SK-N-SH (cell line): ENCODE measurements around the gene ACSM5. TPM values are rescaled to one million over a fixed set of nuclear protein-coding genes. Genes with fewer than 3 reads are reported as not detected.

ENCODE experiments used
- CTCF ChIA-PET: fragments of 300-600, 350-600 bp; formaldehyde crosslinking; extraction: SDS; loops from one replicate; lab custom pipeline; 2021; lab: Yijun Ruan, JAX
- POLR2A ChIA-PET: fragments of 350-600 bp; sonication (Branson Sonifier 250); formaldehyde crosslinking; extraction: SDS; loops from one replicate; lab custom pipeline; 2020; ENCODE audit warnings: antibody characterized with exemption, inconsistent platforms; lab: Yijun Ruan, JAX
- DNase-seq: peaks from one replicate; pipeline ENCODE4 v3.0.0; 2012
- H2AFZ ChIP-seq: fragments of 200-600 bp; sonication (generic); 2 replicates; pipeline ENCODE4 v1.8.1; 2016; ENCODE audit warnings: antibody characterized with exemption, mild to moderate bottlenecking, low read depth
- H3F3A ChIP-seq: fragments of 200-600 bp; sonication (generic); replicated peaks from 2 replicates; pipeline ENCODE3; 2016; ENCODE audit warnings: antibody characterized with exemption, mild to moderate bottlenecking; ENCODE audit not compliant: insufficient read depth
- H3K27ac ChIP-seq, 2 experiments: fragments of 200-500 bp in 1 of 2; fragments of 200-600 bp in 1 of 2; sonication (Bioruptor generic) in 1 of 2; sonication (generic), shearing (Covaris generic) in 1 of 2; 2 replicates each; pipeline versions ENCODE4 v1.5.1 to v1.6.1; 2014 to 2016; ENCODE audit warnings: low read depth in 2 of 2, inconsistent platforms in 1 of 2, low read length in 1 of 2, mild to moderate bottlenecking in 1 of 2, mixed read lengths in 1 of 2
- H3K27me3 ChIP-seq: fragments of 200-600 bp; sonication (generic), shearing (Covaris generic); 2 replicates; pipeline ENCODE4 v1.6.1; 2016; ENCODE audit warnings: mixed run types; ENCODE audit not compliant: insufficient read depth
- H3K36me3 ChIP-seq, 2 experiments: fragments of 200-500 bp in 1 of 2; fragments of 200-600 bp in 1 of 2; sonication (Bioruptor generic) in 1 of 2; sonication (generic) in 1 of 2; replicated peaks in 1 of 2; 2 replicates each; pipeline versions ENCODE3 to v1.5.1; 2014 to 2016; ENCODE audit warnings: low read length in 1 of 2, mild to moderate bottlenecking in 1 of 2; ENCODE audit not compliant: insufficient read depth in 2 of 2, control insufficient read depth in 1 of 2
- H3K4me1 ChIP-seq, 2 experiments: fragments of 200-500 bp in 1 of 2; fragments of 200-600 bp in 1 of 2; sonication (Bioruptor generic) in 1 of 2; sonication (generic), shearing (Covaris generic) in 1 of 2; 2 replicates each; pipeline versions ENCODE4 v1.5.1 to v1.6.1; 2014 to 2016; ENCODE audit warnings: low read depth in 1 of 2, low read length in 1 of 2, mixed run types in 1 of 2; ENCODE audit not compliant: insufficient read depth in 2 of 2, control insufficient read depth in 1 of 2
- H3K4me2 ChIP-seq: fragments of 200-600 bp; sonication (generic), shearing (Covaris generic); 2 replicates; pipeline ENCODE4 v1.6.1; 2017; ENCODE audit warnings: mixed run types
- H3K4me3 ChIP-seq, 2 experiments: fragments of 200-500 bp in 1 of 2; fragments of 200-600 bp in 1 of 2; sonication (Bioruptor generic) in 1 of 2; sonication (generic), shearing (Covaris generic) in 1 of 2; 2 replicates each; pipeline versions ENCODE4 v1.5.1 to v1.8.1; 2014 to 2016; ENCODE audit warnings: low read depth in 2 of 2, inconsistent platforms in 1 of 2, low read length in 1 of 2, mild to moderate bottlenecking in 1 of 2, mixed read lengths in 1 of 2, moderate library complexity in 1 of 2
- H3K79me2 ChIP-seq: fragments of 200-600 bp; sonication (generic); 2 replicates; pipeline ENCODE4 v1.8.1; 2017; ENCODE audit warnings: mild to moderate bottlenecking; ENCODE audit not compliant: insufficient read depth
- H3K9ac ChIP-seq: fragments of 200-600 bp; sonication (generic); 2 replicates; pipeline ENCODE4 v1.6.1; 2017; ENCODE audit warnings: mixed run types
- H3K9me2 ChIP-seq: fragments of 200-600 bp; sonication (generic); 2 replicates; pipeline ENCODE4 v1.6.1; 2017; ENCODE audit warnings: mixed run types
- H3K9me3 ChIP-seq: fragments of 200-600 bp; sonication (generic); 2 replicates; pipeline ENCODE4 v1.6.1; 2017; ENCODE audit warnings: mixed run types, mild to moderate bottlenecking, moderate library complexity
- H4K20me1 ChIP-seq: fragments of 200-600 bp; sonication (generic); 2 replicates; pipeline ENCODE4 v1.6.1; 2017; ENCODE audit warnings: mild to moderate bottlenecking, mixed run types; ENCODE audit not compliant: insufficient read depth
- CTCF ChIP-seq: fragments of 200-600 bp; sonication (generic); IDR thresholded peaks from 2 replicates; pipeline ENCODE4 v1.6.1; 2017; ENCODE audit warnings: antibody characterized with exemption, mild to moderate bottlenecking, moderate library complexity
- ELF1 ChIP-seq: IDR thresholded peaks from 2 replicates; pipeline ENCODE4 v1.4.0; 2012
- FOSL2 ChIP-seq: IDR thresholded peaks from 2 replicates; pipeline ENCODE4 v1.4.0; 2012; ENCODE audit warnings: low read depth, mild to moderate bottlenecking, moderate library complexity, borderline replicate concordance
- FOXM1 ChIP-seq: IDR thresholded peaks from 2 replicates; pipeline ENCODE4 v1.4.0; 2012; ENCODE audit warnings: low read depth, mild to moderate bottlenecking
- GABPA ChIP-seq: IDR thresholded peaks from 2 replicates; pipeline ENCODE4 v1.4.0; 2012; ENCODE audit warnings: low read depth, mild to moderate bottlenecking
- MEF2A ChIP-seq: IDR thresholded peaks from 2 replicates; pipeline ENCODE4 v1.4.0; 2012; ENCODE audit warnings: low read depth, borderline replicate concordance
- ZBTB33 ChIP-seq: IDR thresholded peaks from 2 replicates; pipeline ENCODE4 v1.4.0; 2012; ENCODE audit warnings: low read depth, borderline replicate concordance
- WGBS: methylation state at CpG from one replicate; pipeline ENCODE4 v1.1.6; 2017; ENCODE audit warnings: low lambda C conversion rate; 5-methylcytosine and 5-hydroxymethylcytosine counted together
- polyA plus RNA-seq, 3 experiments: library from polyadenylated mRNA; depleted of rRNA; stranded (reverse); fragments of >200 nt; gene quantifications; 2 replicates each; pipeline ENCODE4 v1.2.3, GENCODE V29; 2012

ACSM5 gene
- polyA plus RNA-seq (2012; rRNA removed), result not detected in 2 replicates
- 0.03 and 0.06 TPM in 2 replicates for polyA plus RNA-seq (2012; cell fraction: cytosol; rRNA removed)
- 0.13 and 0.15 TPM in 2 replicates for polyA plus RNA-seq (2012; cell fraction: nucleus; rRNA removed)

- H3K4me3 ChIP-seq, result no peak within 1 kb of the TSS
- H3F3A ChIP-seq, result peaks cover under 1% of the 10 kb centered on the region
- 63% methylated on average over 6 of the region's 6 CpGs for WGBS
- no peaks in the 10 kb centered on the region for H3K36me3 ChIP-seq
- no peaks in the 10 kb centered on the region for H4K20me1 ChIP-seq
- no peak within 1 kb of the TSS for H3K9ac ChIP-seq
- H3K9me3 ChIP-seq, result no peaks in the 10 kb centered on the region
- TF ChIP-seq MEF2A, result no peak
- no peak for TF ChIP-seq FOXM1
- no peak for TF ChIP-seq FOSL2
- no peak for TF ChIP-seq ELF1
- TF ChIP-seq ZBTB33, result no peak
- H3K9me2 ChIP-seq, result no peaks in the 10 kb centered on the region
- DNase-seq, result no peak
- H2AFZ ChIP-seq, result 0 out of 2 replicates have a peak within 1 kb of the TSS, but pooled peaks have one; percentile 48
- no peaks in the 10 kb centered on the region for H3K4me1 ChIP-seq
- H3K4me2 ChIP-seq, result no peak within 1 kb of the TSS
- ChIA-PET CTCF (interaction anchor here (1.0 kb wide), 1 partner anchor 24 kb away, joined by 4 read pairs; no protein-coding TSS in a partner anchor), POLR2A (no interaction called here)
- no peak within 1 kb of the TSS for H3K27ac ChIP-seq
- no peaks in the 10 kb centered on the region for H3K27me3 ChIP-seq
- no peaks in the 10 kb centered on the region for H3K79me2 ChIP-seq
These were observed at the start of gene ACSM5 for GRCh38 chr16:20409398-20410120. ACSM5 (plus strand) TSS chr16:20409534; CDS start chr16:20411485, 1,951 bp downstream.

- no peak overlapping the region for H3K4me3 ChIP-seq
- DNase-seq, result peak; percentile 15
- H3K36me3 ChIP-seq, result no peaks in the 10 kb centered on the region
- CTCF ChIA-PET, result interaction anchor here (0.9 to 1.8 kb wide), 7 partner anchors 23 to 461 kb away, joined by 3 to 8 read pairs (median 3); no protein-coding TSS in a partner anchor
- peaks cover 6% of the 10 kb centered on the region; the same call in 1 of the 2 replicates for H3K27me3 ChIP-seq
- POLR2A ChIA-PET, result no interaction called here
- no peaks in the 10 kb centered on the region for H3F3A ChIP-seq
- no peaks in the 10 kb centered on the region for H4K20me1 ChIP-seq
- H3K4me1 ChIP-seq, result no peaks in the 10 kb centered on the region
- no peak overlapping the region for H3K4me2 ChIP-seq
- H3K9me3 ChIP-seq, result no peaks in the 10 kb centered on the region
- WGBS, result 12% methylated on average over 2 of the region's 2 CpGs
- H3K79me2 ChIP-seq, result no peaks in the 10 kb centered on the region
- no peak overlapping the region for H3K9ac ChIP-seq
- H3K27ac ChIP-seq, result no peak overlapping the region
- no peaks in the 10 kb centered on the region for H3K9me2 ChIP-seq
- no peak overlapping the region for H2AFZ ChIP-seq
- TF ChIP-seq CTCF (peak; percentile 46), GABPA (no peak)
These were observed 49.3 kb upstream of the ACSM5 start for GRCh38 chr16:20359997-20360396.
